ENCODE measurements around the gene CBLN4. TPM values are rescaled to one million over a fixed set of nuclear protein-coding genes. Genes with fewer than 3 reads are reported as not detected.

The CBLN4 gene
- total and polyA plus RNA-seq, 2 of the 4 experiments (the other 2 are of a cell fraction): not detected

DNA sequence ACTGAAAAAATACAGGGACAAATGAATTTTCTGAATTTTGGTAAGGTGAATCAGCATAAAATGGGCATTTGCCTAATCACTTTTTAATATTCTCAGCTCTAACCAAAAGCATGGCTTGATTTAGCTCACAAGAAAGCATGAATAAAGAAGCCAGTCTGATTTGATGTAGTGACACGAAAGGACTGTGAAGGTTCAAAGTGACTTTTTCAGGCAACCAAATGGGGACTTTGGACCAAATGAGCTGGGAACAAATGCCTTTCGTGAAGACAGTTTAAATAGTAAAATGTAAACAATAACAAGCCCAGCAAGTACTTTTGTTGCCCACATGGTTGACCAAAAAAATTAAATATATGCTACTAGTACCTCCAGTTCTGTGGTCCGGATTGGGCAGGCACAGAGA is 12.9 kb upstream of the CBLN4 start:
- no peak for DNase-seq
- intact Hi-C loops (cut with micrococcal nuclease): no loop called here
- Histone ChIP-seq H2BK5ac (ENCODE audit: low read depth, low read length, poor library complexity, severe bottlenecking) (no peak overlapping the region), H3K9ac (ENCODE audit: low read depth, low read length) (no peak overlapping the region), H3K4me3 (ENCODE audit: insufficient read depth, low read depth, low read length) (no peak overlapping the region), H3K18ac (ENCODE audit: low read depth, low read length) (no peak overlapping the region), H4K5ac (ENCODE audit: low read depth, low read length) (no peak overlapping the region), H3K9me3 (ENCODE audit: control insufficient read depth, insufficient read depth, low read length) (peaks cover 18% of the 10 kb centered on the region), H3K14ac (replicated peaks; ENCODE audit: low read depth, low read length) (no peak overlapping the region), H3K4me1 (ENCODE audit: control insufficient read depth, insufficient read depth, low read length) (no peaks in the 10 kb centered on the region), H2AK5ac (ENCODE audit: low read depth, low read length) (no peak overlapping the region), H3K56ac (ENCODE audit: extremely low read depth, insufficient read depth, low read length) (no peak overlapping the region), H3K36me3 (ENCODE audit: control insufficient read depth, insufficient read depth, low read length) (no peaks in the 10 kb centered on the region), H3K4ac (ENCODE audit: low read depth, low read length) (no peak overlapping the region), H3K27ac (ENCODE audit: insufficient read depth, low read length) (no peak overlapping the region), H4K8ac (ENCODE audit: low read depth in 2 of 2, low read length in 2 of 2) (no peak overlapping the region), H2BK20ac (ENCODE audit: low read depth, low read length) (no peak overlapping the region), H2BK120ac (ENCODE audit: low read depth, low read length) (no peak overlapping the region), H3K9me1 (ENCODE audit: insufficient read depth, low read length) (no peaks in the 10 kb centered on the region), H4K91ac (ENCODE audit: insufficient read depth, low read depth, low read length) (no peak overlapping the region), H3K27me3 (ENCODE audit: control insufficient read depth, insufficient read depth, low read length) (no peaks in the 10 kb centered on the region), H2AFZ (replicated peaks; ENCODE audit: low read length, poor library complexity) (no peak overlapping the region), H2AK9ac (replicated peaks; ENCODE audit: low read depth, low read length, poor library complexity) (no peak overlapping the region), H3K4me2 (ENCODE audit: low read depth, low read length) (no peak overlapping the region), H3K79me1 (ENCODE audit: low read depth in 1 of 2, low read length in 2 of 2) (no peaks in the 10 kb centered on the region), H3K23ac (ENCODE audit: low read depth, low read length) (no peak overlapping the region), H4K20me1 (ENCODE audit: insufficient read depth, low read length) (no peaks in the 10 kb centered on the region), H2BK15ac (ENCODE audit: low read depth, low read length) (no peak overlapping the region)
- ChIA-PET CTCF (no interaction called here), POLR2A (ENCODE audit: unreplicated experiment) (no interaction called here)
- TF ChIP-seq CEBPB (IDR thresholded peaks at IDR 0.05; ENCODE audit: low read depth, low read length) (no peak), RCOR1 (IDR thresholded peaks at IDR 0.05; ENCODE audit: insufficient replicate concordance, low read length) (no peak), CHD1 (IDR thresholded peaks at IDR 0.05; ENCODE audit: low read depth, low read length) (no peak), SMC3 (IDR thresholded peaks at IDR 0.05; ENCODE audit: low read depth, low read length) (no peak), FOS (IDR thresholded peaks at IDR 0.05; ENCODE audit: low read depth, low read length) (no peak)
- TF ChIP-seq, protein P1, sequence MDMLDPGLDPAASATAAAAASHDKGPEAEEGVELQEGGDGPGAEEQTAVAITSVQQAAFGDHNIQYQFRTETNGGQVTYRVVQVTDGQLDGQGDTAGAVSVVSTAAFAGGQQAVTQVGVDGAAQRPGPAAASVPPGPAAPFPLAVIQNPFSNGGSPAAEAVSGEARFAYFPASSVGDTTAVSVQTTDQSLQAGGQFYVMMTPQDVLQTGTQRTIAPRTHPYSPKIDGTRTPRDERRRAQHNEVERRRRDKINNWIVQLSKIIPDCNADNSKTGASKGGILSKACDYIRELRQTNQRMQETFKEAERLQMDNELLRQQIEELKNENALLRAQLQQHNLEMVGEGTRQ (IDR thresholded peaks at IDR 0.05; ENCODE audit: low read depth, low read length): no peak
- no CpG with 5 or more reads among the region's 3 CpGs for WGBS, 2 experiments (ENCODE audit: extremely low coverage in 2 of 2, insufficient read length in 1 of 2)
- in situ Hi-C loops (cut with MboI; ENCODE audit: low sequenced_read_pairs): no loop called here
- no peak for ATAC-seq (ENCODE audit: low read depth)
- dilution Hi-C loops (cut with HindIII; ENCODE audit: low sequenced_read_pairs, unreplicated experiment): no loop called here
- BruUV-seq (replicated peaks): no TSS peak

Data from IMR-90 (cell line).